Tibial nerve (tissue), 3 donors: Measurements from ENCODE around the gene LGI1.

Experiments
- CTCF ChIP-seq, 5 experiments: fragments of 200-600 bp in 3 of 5; fragments of 450-650 bp in 2 of 5; sonication (generic) in 3 of 5; IDR thresholded peaks; one replicate each; pipeline ENCODE4 v1.5.1; 2016 to 2019; ENCODE audit warnings: antibody characterized with exemption in 5 of 5, mild to moderate bottlenecking in 3 of 5, moderate library complexity in 2 of 5
- POLR2A ChIP-seq, 2 donors: fragments of 450-650 bp; IDR thresholded peaks; one replicate each; pipeline ENCODE4 v1.6.1; 2017; ENCODE audit warnings: antibody characterized with exemption in 2 of 2, mild to moderate bottlenecking in 2 of 2, moderate library complexity in 2 of 2

- no peak for TF ChIP-seq CTCF (IDR thresholded peaks at IDR 0.05)
- no peak for TF ChIP-seq POLR2A (IDR thresholded peaks at IDR 0.05)
These were observed 761 bp downstream of the LGI1 start for GRCh38 chr10:93758508-93758885.
